Mononuclear cell (primary cell): ENCODE data around the gene PKP3. TPM values are rescaled to one million over a fixed set of nuclear protein-coding genes. Genes with fewer than 3 reads are reported as not detected.

Experiments used
- total RNA-seq: library from RNA; depleted of rRNA; stranded (reverse); fragments of >200 nt; gene quantifications from one replicate; pipeline ENCODE4 v1.2.3, GENCODE V29; 2012

PKP3 gene
- total RNA-seq, 1 donor: not detected

Other genes starting within 250 kb of the PKP3 start
- not detected for gene SCGB1C1, start 201.1 kb upstream of the PKP3 start, total RNA-seq
- 20.6 TPM for gene BET1L, start 186.8 kb upstream of the PKP3 start, total RNA-seq
- 53.4 TPM for gene RIC8A, start 186.5 kb upstream of the PKP3 start, total RNA-seq
- 6.2 TPM for gene SIRT3, start 157.9 kb upstream of the PKP3 start, total RNA-seq
- gene PSMD13, start 157.2 kb upstream of the PKP3 start, total RNA-seq: 62.5 TPM
- gene NLRP6, start 115.8 kb upstream of the PKP3 start, total RNA-seq: 9.7 TPM
- 85.2 TPM for gene PGGHG, start 105.1 kb upstream of the PKP3 start, total RNA-seq
- not detected for gene IFITM5, start 94.7 kb upstream of the PKP3 start, total RNA-seq
- gene IFITM2, start 86.4 kb upstream of the PKP3 start, total RNA-seq: 52.9 TPM
- gene IFITM1, start 80.2 kb upstream of the PKP3 start, total RNA-seq: 276 TPM
- 14.1 TPM for gene IFITM3, start 73.3 kb upstream of the PKP3 start, total RNA-seq
- 0.21 TPM for gene B4GALNT4, start 24.7 kb upstream of the PKP3 start, total RNA-seq
- 50.9 TPM for gene SIGIRR, start 20.8 kb downstream of the PKP3 start, total RNA-seq
- 19.9 TPM for gene ANO9, start 47.8 kb downstream of the PKP3 start, total RNA-seq
- 8.8 TPM for gene PTDSS2, start 56.1 kb downstream of the PKP3 start, total RNA-seq
- gene RNH1, start 113.0 kb downstream of the PKP3 start, total RNA-seq: 92.2 TPM
- gene HRAS, start 141.4 kb downstream of the PKP3 start, total RNA-seq: 7.1 TPM
- gene LRRC56, start 143.3 kb downstream of the PKP3 start, total RNA-seq: 0.94 TPM
- gene LMNTD2, start 166.5 kb downstream of the PKP3 start, total RNA-seq: 2.1 TPM
- gene RASSF7, start 166.8 kb downstream of the PKP3 start, total RNA-seq: 16.6 TPM
- gene PHRF1, start 182.3 kb downstream of the PKP3 start, total RNA-seq: 25.1 TPM
- gene IRF7, start 221.7 kb downstream of the PKP3 start, total RNA-seq: 50.9 TPM
- 0.10 TPM for gene CDHR5, start 230.7 kb downstream of the PKP3 start, total RNA-seq
- gene SCT, start 233.0 kb downstream of the PKP3 start, total RNA-seq: not detected
- gene DRD4, start 243.1 kb downstream of the PKP3 start, total RNA-seq: 0.10 TPM